Mucosa of descending colon (tissue), 3 donors: ENCODE data around the gene METTL25. TPM values are rescaled to one million over a fixed set of nuclear protein-coding genes. Genes with fewer than 3 reads are reported as not detected.

Experiments used
- ATAC-seq: fragments of 200-7000 bp; cut with Tn5 transposase; one replicate; pipeline ENCODE4 v1.9.1; 2020; ENCODE audit warnings: mild to moderate bottlenecking, moderate library complexity
- DNase-seq, 3 donors: peaks; one replicate each; pipeline ENCODE4 v3.0.0-alpha.2; 2020
- H3K36me3 ChIP-seq: fragments of 200-600 bp; one replicate; pipeline ENCODE4 v1.8.0; 2021; ENCODE audit warnings: low read depth, mild to moderate bottlenecking
- H3K4me1 ChIP-seq: fragments of 200-600 bp; one replicate; pipeline ENCODE4 v1.8.0; 2021; ENCODE audit warnings: low read depth, mild to moderate bottlenecking
- H3K4me3 ChIP-seq: fragments of 200-600 bp; one replicate; pipeline ENCODE4 v1.8.0; 2021; ENCODE audit warnings: mild to moderate bottlenecking
- H3K9me3 ChIP-seq: fragments of 200-600 bp; one replicate; pipeline ENCODE4 v1.8.0; 2021; ENCODE audit warnings: mild to moderate bottlenecking
- CTCF ChIP-seq: fragments of 200-600 bp; IDR thresholded peaks from one replicate; pipeline ENCODE4 v1.8.0; 2022; ENCODE audit warnings: antibody characterized with exemption, mild to moderate bottlenecking
- intact Hi-C, 2 donors: fragments of 100-400 bp; cut with DNase I in 1 of 2; cut with micrococcal nuclease in 1 of 2; formaldehyde crosslinking; loops; one replicate each; pipeline versions ENCODE4 v1.11.0 to v1.11.1; 2022; cut with DNase I, micrococcal nuclease
- total RNA-seq, 3 donors: library from RNA; stranded (reverse); fragmentation: NEBNext Ultra II Directional in 2 of 3; extraction: Animal tissue kit (Norgen Biotek cat#: 25700) in 2 of 3; gene quantifications; one replicate each; pipeline versions ENCODE4 v1.2.1 to v1.2.4, GENCODE V29; 2021 to 2023
- donor health status: DM: no; HTN: no; CAD: no; lungs with moderate emphysema.
- donor health status: DM: no; HTN: no; CAD: no.
- donor health status: DM: no; HTN: yes; CAD: no.

Gene METTL25
- total RNA-seq, 3 donors from 2014 or later = 9.7 to 20.4 (median 15.5) TPM

GRCh38 chr12:82327861-82328260, 30.5 kb upstream of the METTL25 start:
- Histone ChIP-seq H3K36me3 (no peaks in the 10 kb centered on the region), H3K4me3 (no peak overlapping the region), H3K4me1 (peaks cover 4% of the 10 kb centered on the region), H3K9me3 (no peaks in the 10 kb centered on the region)
- DNase-seq = no peak
- no peak for ATAC-seq
- intact Hi-C loops = loop anchor here in 1 of 2 donors (10.0 kb wide), 1 partner anchor 683 kb away; no protein-coding TSS in a partner anchor
- no peak for TF ChIP-seq CTCF

- DNase-seq = peak in 1 of 3 donors; percentile 14
- TF ChIP-seq CTCF = no peak
- H3K36me3 ChIP-seq = no peaks in the 10 kb centered on the region
- H3K4me3 ChIP-seq = no peak overlapping the region
- intact Hi-C loops = loop anchor here in 1 of 2 donors (10.0 kb wide), 1 partner anchor 685 kb away; no protein-coding TSS in a partner anchor
- H3K9me3 ChIP-seq = no peaks in the 10 kb centered on the region
- peak; percentile 71 for ATAC-seq
- H3K4me1 ChIP-seq = peaks cover 4% of the 10 kb centered on the region
Measured at GRCh38 chr12:82329508-82329907, 28.8 kb upstream of the METTL25 start.

- Histone ChIP-seq H3K36me3 (no peaks in the 10 kb centered on the region), H3K4me1 (no peaks in the 10 kb centered on the region), H3K9me3 (no peaks in the 10 kb centered on the region), H3K4me3 (no peak overlapping the region)
- no peak for ATAC-seq
- intact Hi-C loops = no loop called here
- DNase-seq = no peak
- no peak for TF ChIP-seq CTCF
Measured at GRCh38 chr12:82350161-82350560, 8.2 kb upstream of the METTL25 start.

- no peaks in the 10 kb centered on the region for H3K9me3 ChIP-seq
- ATAC-seq (no peak), DNase-seq (no peak)
- H3K4me1 ChIP-seq = peaks cover 3% of the 10 kb centered on the region
- H3K4me3 ChIP-seq = no peak overlapping the region
- no peak for TF ChIP-seq CTCF
- no peaks in the 10 kb centered on the region for H3K36me3 ChIP-seq
- intact Hi-C loops = no loop called here
Measured at GRCh38 chr12:82351390-82351789, 6.9 kb upstream of the METTL25 start.

GRCh38 chr12:82357340-82357739, 989 bp upstream of the METTL25 start:
- Histone ChIP-seq H3K9me3 (no peaks in the 10 kb centered on the region), H3K4me1 (peaks cover 24% of the 10 kb centered on the region), H3K4me3 (peak overlapping the region; percentile 52), H3K36me3 (no peaks in the 10 kb centered on the region)
- intact Hi-C loops = no loop called here
- TF ChIP-seq CTCF = no peak
- DNase-seq = no peak
- ATAC-seq = no peak

- no peaks in the 10 kb centered on the region for H3K36me3 ChIP-seq
- intact Hi-C loops = no loop called here
- ATAC-seq = no peak
- no peak for TF ChIP-seq CTCF
- peak overlapping the region; percentile 52 for H3K4me3 ChIP-seq
- H3K9me3 ChIP-seq = no peaks in the 10 kb centered on the region
- H3K4me1 ChIP-seq = peaks cover 24% of the 10 kb centered on the region
- DNase-seq = no peak
Measured at GRCh38 chr12:82357845-82358199, 507 bp upstream of the METTL25 start.
